Peyer's patch (tissue), 4 donors: ENCODE results near the gene URAD.

ENCODE experiments used
- CTCF ChIP-seq, 6 experiments: fragments of 450-650 bp in 4 of 6; fragments of 200-600 bp in 2 of 6; sonication (generic) in 1 of 6; IDR thresholded peaks; one replicate each; pipeline ENCODE4 v1.5.1; 2017 to 2019; ENCODE audit warnings: antibody characterized with exemption in 6 of 6, mild to moderate bottlenecking in 3 of 6, moderate library complexity in 1 of 6
- POLR2A ChIP-seq, 2 donors: fragments of 450-650 bp; IDR thresholded peaks; one replicate each; pipeline ENCODE4 v1.5.1; 2017; ENCODE audit warnings: antibody characterized with exemption in 2 of 2, mild to moderate bottlenecking in 2 of 2, moderate library complexity in 2 of 2

DNA sequence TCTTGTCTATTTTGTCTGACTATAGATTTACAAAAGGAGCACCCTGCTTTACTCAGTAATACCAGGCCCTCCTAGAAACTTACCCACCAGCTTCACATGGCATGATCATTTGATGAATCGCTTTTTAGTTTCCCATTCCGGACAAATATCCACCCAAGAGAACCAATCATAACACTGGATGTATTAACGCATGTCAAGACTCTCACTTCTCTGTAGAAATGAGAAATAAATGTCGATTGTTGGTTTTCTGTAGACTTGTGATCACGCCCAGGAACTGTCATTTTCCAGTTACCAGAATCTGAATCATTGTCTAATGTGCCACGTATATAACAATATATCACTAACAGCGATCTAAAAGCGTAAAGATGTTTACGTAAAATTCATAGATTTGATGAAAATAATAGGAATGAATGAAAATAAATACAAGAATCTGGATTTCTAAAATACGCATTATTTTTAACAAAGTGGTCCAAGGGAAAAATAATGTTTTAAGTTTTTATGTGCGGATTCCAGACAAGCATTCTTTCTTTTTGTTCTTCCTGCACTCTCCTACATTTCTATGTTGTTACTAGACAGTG lies 33.4 kb downstream of the URAD start:
- no peak for TF ChIP-seq CTCF (IDR thresholded peaks at IDR 0.05)
- no peak for TF ChIP-seq POLR2A (IDR thresholded peaks at IDR 0.05)
